HTERT RPE-1 (cell line): ENCODE results near the gene GPX4.

ENCODE experiments used
- in situ Hi-C: fragments of 300-500 bp; cut with MboI; formaldehyde crosslinking; loops from 4 replicates; pipeline ENCODE4 v1.14.3; 2020; ENCODE audit warnings: low sequenced_read_pairs

Gene GPX4

GRCh38 chr19:1147934-1148549 is 44.2 kb downstream of the GPX4 start:
- in situ Hi-C loops, result no loop called here

DNA sequence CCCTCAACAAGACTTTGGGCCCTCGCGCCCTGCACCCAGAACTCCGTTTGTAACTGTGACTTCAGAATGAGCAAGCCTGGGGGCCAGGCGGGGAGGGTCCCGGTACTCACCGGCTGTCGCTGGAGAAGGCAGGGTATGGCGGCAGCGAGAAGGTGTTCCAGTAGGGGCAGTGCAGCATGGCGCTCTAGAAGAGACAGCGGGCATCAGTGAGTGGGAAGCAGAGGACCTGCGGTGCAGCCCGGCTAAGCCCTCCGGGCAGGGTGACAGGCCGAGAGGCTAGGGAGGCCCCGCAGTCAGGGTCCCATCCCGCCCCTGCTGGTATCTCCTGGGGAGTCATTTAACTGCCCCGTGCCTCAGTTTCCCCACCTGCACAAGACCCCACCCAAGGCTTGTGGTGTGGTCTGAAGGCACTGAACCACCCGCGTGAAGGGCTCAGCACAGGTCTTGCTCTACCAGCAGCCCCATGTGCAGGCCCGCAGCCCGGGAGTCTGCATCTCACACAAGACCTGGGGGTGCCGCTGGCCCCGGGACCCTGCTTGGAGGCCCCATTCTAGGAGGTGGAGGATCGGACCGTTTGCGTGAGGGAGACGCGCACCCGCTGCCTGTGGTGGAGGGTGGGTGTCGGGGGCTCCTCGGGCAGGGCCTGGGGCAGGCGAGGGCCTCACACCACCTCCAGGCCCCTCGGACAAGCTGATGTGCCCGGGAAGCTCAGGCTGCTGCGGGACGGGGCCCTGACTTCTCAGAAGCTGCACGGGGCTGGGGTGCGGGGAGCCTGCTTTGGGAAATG is 45.7 kb downstream of the GPX4 start:
- in situ Hi-C loops, result no loop called here

DNA sequence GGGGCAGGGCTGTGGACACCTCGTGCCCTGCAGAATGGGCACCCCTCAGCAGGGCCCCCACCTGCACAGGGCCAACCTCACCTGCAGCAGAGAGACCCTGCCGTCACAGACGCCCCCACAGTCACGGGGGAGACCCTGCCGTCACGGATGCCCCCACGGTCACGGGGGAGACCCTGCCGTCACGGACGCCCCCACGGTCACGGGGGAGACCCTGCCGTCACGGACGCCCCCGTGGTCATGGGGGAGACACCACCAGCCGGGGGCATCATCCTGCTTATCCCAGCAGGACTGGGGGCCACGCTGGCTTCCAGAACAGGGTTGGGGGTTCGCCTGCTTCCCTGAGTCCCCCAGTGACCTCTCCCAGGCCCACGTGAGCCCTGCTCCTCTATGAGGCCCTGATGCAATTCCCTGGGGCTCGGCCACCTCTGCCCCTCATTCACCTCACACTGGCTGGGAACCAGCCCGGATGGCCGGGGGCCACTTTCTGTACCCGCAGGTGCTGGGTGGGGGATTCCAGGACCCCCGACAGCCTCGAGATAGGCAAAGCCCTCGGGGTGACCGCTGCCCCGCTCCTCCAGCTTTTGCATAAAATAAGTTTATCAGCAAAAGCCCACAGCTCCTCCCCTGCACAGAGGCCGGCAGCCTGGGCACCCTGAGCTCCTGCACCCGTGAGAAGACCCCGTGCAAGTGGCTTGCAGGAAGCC is 46.7 kb downstream of the GPX4 start:
- in situ Hi-C loops, result no loop called here

GRCh38 chr19:1151037-1151724 is 47.4 kb downstream of the GPX4 start:
- in situ Hi-C loops, result no loop called here

GRCh38 chr19:1151917-1152587 is 48.3 kb downstream of the GPX4 start:
- in situ Hi-C loops, result no loop called here

DNA sequence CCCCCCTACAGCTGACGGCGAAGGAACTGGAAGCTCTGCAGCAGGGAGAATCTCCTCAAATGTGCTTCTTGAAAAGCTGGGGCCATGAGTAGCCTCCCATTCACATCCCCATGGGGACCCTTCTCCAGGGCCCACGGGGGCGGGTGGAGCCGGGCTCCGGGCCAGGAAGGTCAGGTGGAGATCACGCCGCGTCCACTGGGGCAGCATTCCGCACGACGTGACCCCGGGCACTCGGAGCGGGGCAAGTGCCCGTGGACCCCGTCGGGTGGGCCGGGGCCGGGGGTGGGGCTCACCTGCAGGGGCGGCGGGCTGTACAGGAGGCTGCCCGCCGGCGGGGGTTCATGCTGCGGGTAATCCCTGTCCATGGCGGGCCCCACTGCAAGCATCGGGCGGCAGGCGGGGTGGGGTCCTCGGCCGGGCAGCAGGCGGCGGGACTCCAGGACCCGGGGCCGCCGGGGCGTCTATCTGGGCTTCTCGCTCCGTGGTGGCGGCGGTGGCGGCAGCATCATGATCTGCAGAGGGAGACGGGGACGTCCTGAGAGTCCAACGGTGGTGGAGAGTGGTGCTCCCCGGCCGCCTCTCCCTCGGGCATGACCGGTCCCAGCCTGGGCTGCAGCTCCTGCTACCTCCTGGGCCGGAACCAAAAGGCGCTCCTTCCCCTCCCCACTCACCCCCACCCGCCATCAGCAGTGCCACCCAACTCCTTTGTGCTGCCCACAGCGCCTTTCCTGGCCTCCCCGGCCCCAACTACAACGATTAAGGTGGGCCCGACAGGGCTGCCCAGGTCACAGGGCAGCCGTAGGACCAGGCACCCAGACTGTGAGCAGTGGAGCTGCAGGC is 50.3 kb downstream of the GPX4 start:
- in situ Hi-C loops, result no loop called here

GRCh38 chr19:1154731-1155351 is 51.0 kb downstream of the GPX4 start:
- in situ Hi-C loops, result no loop called here

DNA sequence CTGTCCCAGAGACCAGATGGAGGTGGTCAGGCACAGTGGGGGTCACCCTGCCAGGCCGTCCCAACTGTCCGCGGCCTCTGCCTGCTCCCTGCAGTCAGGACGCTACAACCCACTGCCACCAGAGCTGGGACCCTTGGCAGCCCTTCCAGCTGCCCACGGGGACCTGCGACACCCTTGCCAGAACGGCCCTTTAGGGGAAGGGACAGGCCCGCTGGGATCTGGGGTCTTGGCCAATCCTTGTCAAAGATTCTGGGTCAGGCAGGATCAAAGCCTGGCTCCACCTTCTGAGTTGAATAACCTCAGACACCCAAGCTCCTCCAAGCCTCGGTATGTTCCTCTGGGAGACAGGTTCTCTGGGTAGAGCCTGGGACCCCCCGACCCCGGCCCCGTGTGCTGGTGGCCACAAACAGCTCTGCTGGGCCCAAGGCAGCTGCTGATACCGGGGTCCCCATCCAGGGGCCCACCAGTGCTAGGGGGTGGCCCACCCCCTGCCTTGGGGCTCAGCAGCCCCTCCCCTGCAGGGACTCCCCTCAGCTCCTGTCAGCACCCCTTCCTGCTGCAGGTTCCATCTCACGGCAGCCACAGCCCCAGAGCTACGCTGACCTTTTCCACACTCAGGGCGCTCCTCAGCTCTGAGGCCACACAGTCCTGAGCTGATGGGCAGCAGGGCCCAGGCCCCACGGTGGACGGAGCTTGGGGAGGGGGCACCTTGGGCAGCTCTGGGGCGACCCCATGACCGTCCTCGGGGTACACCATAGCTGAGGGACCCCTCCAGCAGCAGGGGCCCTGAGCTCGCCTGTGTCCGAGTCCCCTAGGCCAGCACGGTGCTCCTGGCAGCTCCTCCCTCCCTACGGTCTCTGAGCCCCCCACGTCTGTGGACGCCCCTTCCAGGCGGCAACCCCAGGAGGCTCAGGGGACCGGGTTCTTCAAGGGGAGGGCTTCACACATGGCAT is 51.8 kb downstream of the GPX4 start:
- in situ Hi-C loops, result no loop called here
